ENCODE data around the gene PIP5K1B.

Gene PIP5K1B

GRCh38 chr9:68705531-68706362 lies 707 bp downstream of the PIP5K1B start:
- DNase-seq, result peak; percentile 2
- in situ Hi-C loops (cut with HindIII; ENCODE audit: low pct_ligation_motif_present, low pct_unique_long_range_greater_than_20kb, low sequenced_read_pairs), result no loop called here

- in situ Hi-C loops (cut with HindIII; ENCODE audit: low pct_ligation_motif_present, low pct_unique_long_range_greater_than_20kb, low sequenced_read_pairs), result no loop called here
- DNase-seq, result no peak
Measured at GRCh38 chr9:68706363-68707201, 1.5 kb downstream of the PIP5K1B start.

GRCh38 chr9:68707801-68708488 lies 2.9 kb downstream of the PIP5K1B start:
- DNase-seq, result no peak
- in situ Hi-C loops (cut with HindIII; ENCODE audit: low pct_ligation_motif_present, low pct_unique_long_range_greater_than_20kb, low sequenced_read_pairs), result no loop called here

GRCh38 chr9:68708513-68708912 lies 3.5 kb downstream of the PIP5K1B start:
- no peak for DNase-seq
- in situ Hi-C loops (cut with HindIII; ENCODE audit: low pct_ligation_motif_present, low pct_unique_long_range_greater_than_20kb, low sequenced_read_pairs), result no loop called here

- no peak for DNase-seq
- in situ Hi-C loops (cut with HindIII; ENCODE audit: low pct_ligation_motif_present, low pct_unique_long_range_greater_than_20kb, low sequenced_read_pairs), result no loop called here
Measured at GRCh38 chr9:68709291-68710110, 4.5 kb downstream of the PIP5K1B start.

- in situ Hi-C loops (cut with HindIII; ENCODE audit: low pct_ligation_motif_present, low pct_unique_long_range_greater_than_20kb, low sequenced_read_pairs), result no loop called here
- DNase-seq, result no peak
Measured at GRCh38 chr9:68710111-68710471, 5.1 kb downstream of the PIP5K1B start.

- DNase-seq, result no peak
Measured at GRCh38 chr9:68711281-68711680, 6.2 kb downstream of the PIP5K1B start.

GRCh38 chr9:68711932-68712331 lies 6.9 kb downstream of the PIP5K1B start:
- DNase-seq, result no peak
- in situ Hi-C loops (cut with HindIII; ENCODE audit: low pct_ligation_motif_present, low pct_unique_long_range_greater_than_20kb, low sequenced_read_pairs), result no loop called here

More at GRCh38 chr9:68711281-68711680, 6.2 kb downstream of the PIP5K1B start:
- in situ Hi-C loops (cut with HindIII; ENCODE audit: low pct_ligation_motif_present, low pct_unique_long_range_greater_than_20kb, low sequenced_read_pairs), result no loop called here

- no peak for DNase-seq
- in situ Hi-C loops (cut with HindIII; ENCODE audit: low pct_ligation_motif_present, low pct_unique_long_range_greater_than_20kb, low sequenced_read_pairs), result no loop called here
Measured at GRCh38 chr9:68714416-68715180, 9.6 kb downstream of the PIP5K1B start.

- in situ Hi-C loops (cut with HindIII; ENCODE audit: low pct_ligation_motif_present, low pct_unique_long_range_greater_than_20kb, low sequenced_read_pairs), result no loop called here
- DNase-seq, result no peak
Measured at GRCh38 chr9:68715181-68715456, 10.1 kb downstream of the PIP5K1B start.

GRCh38 chr9:68717552-68718443 lies 12.8 kb downstream of the PIP5K1B start:
- DNase-seq, result no peak
- in situ Hi-C loops (cut with HindIII; ENCODE audit: low pct_ligation_motif_present, low pct_unique_long_range_greater_than_20kb, low sequenced_read_pairs), result no loop called here

- in situ Hi-C loops (cut with HindIII; ENCODE audit: low pct_ligation_motif_present, low pct_unique_long_range_greater_than_20kb, low sequenced_read_pairs), result no loop called here
- DNase-seq, result no peak
Measured at GRCh38 chr9:68719847-68720246, 14.8 kb downstream of the PIP5K1B start.

- no peak for DNase-seq
- in situ Hi-C loops (cut with HindIII; ENCODE audit: low pct_ligation_motif_present, low pct_unique_long_range_greater_than_20kb, low sequenced_read_pairs), result no loop called here
Measured at GRCh38 chr9:68720656-68721313, 15.7 kb downstream of the PIP5K1B start.

- DNase-seq, result no peak
- in situ Hi-C loops (cut with HindIII; ENCODE audit: low pct_ligation_motif_present, low pct_unique_long_range_greater_than_20kb, low sequenced_read_pairs), result no loop called here
Measured at GRCh38 chr9:68721666-68722330, 16.8 kb downstream of the PIP5K1B start.

GRCh38 chr9:68725070-68725469 lies 20.0 kb downstream of the PIP5K1B start:
- in situ Hi-C loops (cut with HindIII; ENCODE audit: low pct_ligation_motif_present, low pct_unique_long_range_greater_than_20kb, low sequenced_read_pairs), result no loop called here
- DNase-seq, result no peak

GRCh38 chr9:68726489-68726888 lies 21.4 kb downstream of the PIP5K1B start:
- in situ Hi-C loops (cut with HindIII; ENCODE audit: low pct_ligation_motif_present, low pct_unique_long_range_greater_than_20kb, low sequenced_read_pairs), result no loop called here
- DNase-seq, result no peak

Measured in ACHN (cell line).